Upper lobe of left lung (tissue), 4 donors: ENCODE measurements around the gene PSTPIP2.

Source experiments
- CTCF ChIP-seq, 6 experiments: fragments of 450-650 bp in 4 of 6; fragments of 200-600 bp in 2 of 6; sonication (generic) in 2 of 6; IDR thresholded peaks; one replicate each; pipeline ENCODE4 v1.5.1; 2016 to 2019; ENCODE audit warnings: antibody characterized with exemption in 6 of 6
- POLR2A ChIP-seq, 4 donors: fragments of 450-650 bp; IDR thresholded peaks; one replicate each; pipeline ENCODE4 v1.5.1; 2016 to 2017; ENCODE audit warnings: antibody characterized with exemption in 4 of 4, mild to moderate bottlenecking in 2 of 4
- POLR2AphosphoS5 ChIP-seq, 2 donors: sonication (generic); formaldehyde crosslinking; IDR thresholded peaks; one replicate each; pipeline ENCODE4 v1.5.1; 2017; ENCODE audit warnings: antibody characterized with exemption in 2 of 2

DNA sequence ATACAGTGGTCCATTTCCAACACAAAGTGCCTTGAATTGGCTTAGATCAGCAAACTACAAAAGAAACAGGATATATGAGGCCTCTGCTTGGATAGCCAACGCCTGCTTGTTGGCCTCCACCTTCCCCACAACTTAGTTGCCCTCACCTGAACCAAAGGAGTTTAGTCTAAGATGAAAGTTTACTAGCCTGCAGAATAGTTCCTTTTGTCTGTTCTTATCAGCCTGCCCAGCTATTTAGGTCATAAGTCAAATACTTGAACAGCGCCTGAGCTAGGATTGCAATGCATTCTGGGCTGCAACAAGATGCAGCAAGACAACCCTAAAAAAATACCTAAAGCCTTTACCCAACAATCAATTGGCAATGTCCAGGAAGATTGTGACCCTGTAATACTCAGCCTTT, 91.8 kb downstream of the PSTPIP2 start:
- TF ChIP-seq POLR2AphosphoS5 (IDR thresholded peaks at IDR 0.05) (no peak), CTCF (IDR thresholded peaks at IDR 0.05) (no peak), POLR2A (IDR thresholded peaks at IDR 0.05) (no peak)
